SU-DHL-6 (cell line): ENCODE results near the gene ACTR5.

Source experiments
- H2AFZ ChIP-seq: fragments of 200-600 bp; sonication (generic); 2 replicates; pipeline ENCODE4 v1.6.1; 2014; ENCODE audit warnings: low read depth, mild to moderate bottlenecking, moderate library complexity, mixed read lengths, antibody characterized with exemption, low read length; ENCODE audit not compliant: severe bottlenecking
- H3F3A ChIP-seq: fragments of 200-600 bp; shearing (Covaris generic); 2 replicates; pipeline ENCODE4 v1.6.0; 2016; ENCODE audit warnings: antibody characterized with exemption, mild to moderate bottlenecking; ENCODE audit not compliant: insufficient read depth
- H3K27ac ChIP-seq: fragments of 200-600 bp; sonication (generic); 2 replicates; pipeline ENCODE4 v1.5.1; 2016; ENCODE audit warnings: low read depth, mild to moderate bottlenecking, low read length, moderate library complexity, mixed read lengths
- H3K27me3 ChIP-seq: fragments of 200-600 bp; sonication (generic), shearing (Covaris generic); 2 replicates; pipeline ENCODE4 v1.6.0; 2014; ENCODE audit warnings: mild to moderate bottlenecking, low read length
- H3K36me3 ChIP-seq: fragments of 200-600 bp; sonication (generic); 2 replicates; pipeline ENCODE4 v1.6.1; 2014; ENCODE audit warnings: mild to moderate bottlenecking, low read length, mixed read lengths
- H3K4me2 ChIP-seq: fragments of 300-600, 200-600 bp; shearing (Covaris generic), sonication (generic); 2 replicates; pipeline ENCODE4 v1.6.0; 2014; ENCODE audit warnings: low read length, low read depth, mild to moderate bottlenecking; ENCODE audit not compliant: poor library complexity, severe bottlenecking
- H3K4me3 ChIP-seq: fragments of 200-600 bp; sonication (generic); 2 replicates; pipeline ENCODE4 v1.5.1; 2014; ENCODE audit warnings: antibody characterized with exemption, low read length, mild to moderate bottlenecking, mixed read lengths; ENCODE audit not compliant: insufficient read depth, poor library complexity, severe bottlenecking
- H3K79me2 ChIP-seq: fragments of 200-600 bp; sonication (generic); 2 replicates; pipeline ENCODE4 v1.6.1; 2014; ENCODE audit warnings: mild to moderate bottlenecking, low read length, moderate library complexity; ENCODE audit not compliant: insufficient read depth
- H3K9ac ChIP-seq: fragments of 200-600 bp; sonication (generic); 2 replicates; pipeline ENCODE4 v1.7.0; 2014; ENCODE audit warnings: mild to moderate bottlenecking, low read length
- H3K9me2 ChIP-seq: fragments of 200-600 bp; sonication (generic); replicated peaks from 2 replicates; pipeline ENCODE4 v1.6.1; 2014; ENCODE audit warnings: low read length; ENCODE audit not compliant: insufficient read depth
- H3K9me3 ChIP-seq: fragments of 200-600 bp; sonication (generic); 2 replicates; pipeline ENCODE4 v1.6.1; 2014; ENCODE audit warnings: low read length, mixed read lengths; ENCODE audit not compliant: insufficient read depth
- H4K20me1 ChIP-seq: fragments of 200-600 bp; sonication (generic); 2 replicates; pipeline ENCODE4 v1.6.1; 2014; ENCODE audit warnings: low read depth, mild to moderate bottlenecking, antibody characterized with exemption, low read length, moderate library complexity, mixed read lengths
- EZH2phosphoT487 ChIP-seq: fragments of 200-600 bp; sonication (generic), shearing (Covaris generic); conservative IDR thresholded peaks from 2 replicates; pipeline ENCODE4 v1.6.1; 2018; ENCODE audit warnings: mild to moderate bottlenecking, antibody characterized with exemption, low read length, moderate library complexity, mixed read lengths
- TF ChIP-seq, protein P1 (sequence below): fragments of 200-600 bp; sonication (generic); IDR thresholded peaks from one replicate; pipeline ENCODE4 v1.5.1; 2017; ENCODE audit warnings: antibody characterized with exemption, mild to moderate bottlenecking, low read length, moderate library complexity; ENCODE audit not compliant: insufficient read depth, poor library complexity, severe bottlenecking

Gene ACTR5

DNA sequence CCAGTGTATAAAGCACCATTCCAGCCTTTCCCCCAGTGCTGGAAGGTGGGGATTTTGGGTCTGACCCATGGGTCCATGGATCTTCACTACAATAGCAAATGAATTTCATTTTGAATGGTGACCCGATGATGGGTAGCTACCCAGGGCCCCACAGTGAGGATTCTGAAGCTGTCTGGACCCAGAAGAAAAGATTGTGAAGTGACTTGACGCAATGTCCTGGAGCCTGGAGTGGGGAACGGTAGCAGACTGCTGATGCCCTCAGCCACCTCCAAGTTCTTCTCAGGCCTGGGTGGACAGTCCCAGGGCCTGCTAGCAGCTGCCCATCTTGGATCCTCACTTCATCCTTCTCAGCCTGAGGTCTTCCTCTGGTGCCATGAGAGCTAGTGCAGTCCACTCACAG, 47.3 kb upstream of the ACTR5 start:
- no peaks in the 10 kb centered on the region for H3F3A ChIP-seq
- H3K4me2 ChIP-seq = no peak overlapping the region
- H3K36me3 ChIP-seq = no peaks in the 10 kb centered on the region
- no peak for TF ChIP-seq EZH2phosphoT487
- TF ChIP-seq, protein P1, sequence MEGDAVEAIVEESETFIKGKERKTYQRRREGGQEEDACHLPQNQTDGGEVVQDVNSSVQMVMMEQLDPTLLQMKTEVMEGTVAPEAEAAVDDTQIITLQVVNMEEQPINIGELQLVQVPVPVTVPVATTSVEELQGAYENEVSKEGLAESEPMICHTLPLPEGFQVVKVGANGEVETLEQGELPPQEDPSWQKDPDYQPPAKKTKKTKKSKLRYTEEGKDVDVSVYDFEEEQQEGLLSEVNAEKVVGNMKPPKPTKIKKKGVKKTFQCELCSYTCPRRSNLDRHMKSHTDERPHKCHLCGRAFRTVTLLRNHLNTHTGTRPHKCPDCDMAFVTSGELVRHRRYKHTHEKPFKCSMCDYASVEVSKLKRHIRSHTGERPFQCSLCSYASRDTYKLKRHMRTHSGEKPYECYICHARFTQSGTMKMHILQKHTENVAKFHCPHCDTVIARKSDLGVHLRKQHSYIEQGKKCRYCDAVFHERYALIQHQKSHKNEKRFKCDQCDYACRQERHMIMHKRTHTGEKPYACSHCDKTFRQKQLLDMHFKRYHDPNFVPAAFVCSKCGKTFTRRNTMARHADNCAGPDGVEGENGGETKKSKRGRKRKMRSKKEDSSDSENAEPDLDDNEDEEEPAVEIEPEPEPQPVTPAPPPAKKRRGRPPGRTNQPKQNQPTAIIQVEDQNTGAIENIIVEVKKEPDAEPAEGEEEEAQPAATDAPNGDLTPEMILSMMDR = no peak
- H3K9me3 ChIP-seq = no peaks in the 10 kb centered on the region
- H3K27me3 ChIP-seq = no peaks in the 10 kb centered on the region
- no peak overlapping the region for H2AFZ ChIP-seq
- H3K9me2 ChIP-seq = no peaks in the 10 kb centered on the region
- H3K79me2 ChIP-seq = no peaks in the 10 kb centered on the region
- no peak overlapping the region for H3K9ac ChIP-seq
- no peaks in the 10 kb centered on the region for H4K20me1 ChIP-seq
- H3K27ac ChIP-seq = no peak overlapping the region
- no peak overlapping the region for H3K4me3 ChIP-seq

DNA sequence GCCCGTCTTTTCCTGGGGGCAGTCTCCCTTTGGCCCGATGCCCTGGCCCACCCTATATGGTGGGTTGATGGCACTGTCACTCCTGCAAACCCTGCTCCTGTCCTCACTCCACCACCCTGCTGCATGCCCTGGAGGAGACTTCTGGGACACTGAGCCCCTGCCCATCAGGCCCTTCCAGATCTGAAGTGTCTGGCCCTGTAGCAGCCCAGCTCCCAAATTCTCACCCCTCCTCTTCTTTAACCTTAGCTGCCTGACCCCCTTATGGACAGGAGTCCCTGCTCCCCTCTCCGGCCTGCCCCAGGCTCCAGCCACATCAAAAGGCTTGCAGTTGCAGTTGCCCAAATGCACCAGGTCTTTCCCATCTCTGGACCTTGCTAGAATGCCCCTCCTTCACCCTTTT, 44.7 kb upstream of the ACTR5 start:
- TF ChIP-seq, protein P1 = no peak
- no peak for TF ChIP-seq EZH2phosphoT487
- H3K4me3 ChIP-seq = no peak overlapping the region

DNA sequence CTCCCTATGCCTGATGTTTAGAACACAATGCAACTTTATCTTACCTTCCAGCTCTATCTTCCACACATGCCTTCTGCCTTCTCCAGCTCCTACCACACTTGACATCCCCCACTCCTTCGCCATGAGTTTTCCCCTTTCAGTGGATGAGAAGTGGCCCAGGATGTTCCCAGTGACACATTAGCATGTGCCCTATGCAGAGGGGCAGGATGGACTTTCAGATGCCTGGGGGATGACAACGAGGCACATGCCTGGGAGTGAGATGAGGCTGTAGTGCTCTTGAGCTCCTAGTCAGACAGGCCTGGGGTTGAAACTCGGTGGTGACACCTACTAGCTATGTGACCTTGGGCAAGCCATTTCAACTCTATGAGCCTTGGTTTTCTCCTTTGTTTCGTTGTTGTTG, 44.1 kb upstream of the ACTR5 start:
- no peaks in the 10 kb centered on the region for H3K36me3 ChIP-seq
- no peaks in the 10 kb centered on the region for H3K79me2 ChIP-seq
- H4K20me1 ChIP-seq = no peaks in the 10 kb centered on the region
- H3K4me2 ChIP-seq = no peak overlapping the region
- H3K9ac ChIP-seq = no peak overlapping the region
- H2AFZ ChIP-seq = no peak overlapping the region
- no peaks in the 10 kb centered on the region for H3K9me2 ChIP-seq
- TF ChIP-seq EZH2phosphoT487 = no peak
- TF ChIP-seq, protein P1 = no peak
- no peaks in the 10 kb centered on the region for H3K27me3 ChIP-seq
- H3F3A ChIP-seq = no peaks in the 10 kb centered on the region
- no peak overlapping the region for H3K4me3 ChIP-seq
- no peaks in the 10 kb centered on the region for H3K9me3 ChIP-seq
- no peak overlapping the region for H3K27ac ChIP-seq

More for the DNA sequence above, 44.7 kb upstream of the ACTR5 start:
- H3K79me2 ChIP-seq = no peaks in the 10 kb centered on the region
- H3K27ac ChIP-seq = no peak overlapping the region
- no peaks in the 10 kb centered on the region for H3K9me2 ChIP-seq
- H3K9ac ChIP-seq = no peak overlapping the region
- no peaks in the 10 kb centered on the region for H3F3A ChIP-seq
- H2AFZ ChIP-seq = no peak overlapping the region
- H3K27me3 ChIP-seq = no peaks in the 10 kb centered on the region
- H3K36me3 ChIP-seq = no peaks in the 10 kb centered on the region
- no peaks in the 10 kb centered on the region for H3K9me3 ChIP-seq
- H3K4me2 ChIP-seq = no peak overlapping the region
- no peaks in the 10 kb centered on the region for H4K20me1 ChIP-seq
